HG03097 (cell line): Measurements from ENCODE around the gene FBL.
"Not testable (repeated sequence)": the region's sequence is repeated elsewhere in the genome, so short reads cannot be mapped to it uniquely, and the experiment has no call there.

Experiments used
- ATAC-seq: cut with Tn5 transposase; IDR thresholded peaks from one replicate; pipeline ENCODE4 v1.9.1; 2021; ENCODE audit not compliant: unreplicated experiment, low FRiP score

The FBL gene

GRCh38 chr19:39845933-39846677 is at the start of gene FBL:
TSS of gene FBL (minus strand) at chr19:39846379. CDS start at chr19:39846300, 79 bp downstream.
- peak; percentile 76 for ATAC-seq

GRCh38 chr19:39895096-39895495 is 48.9 kb upstream of the FBL start:
- ATAC-seq = not testable (repeated sequence)

DNA sequence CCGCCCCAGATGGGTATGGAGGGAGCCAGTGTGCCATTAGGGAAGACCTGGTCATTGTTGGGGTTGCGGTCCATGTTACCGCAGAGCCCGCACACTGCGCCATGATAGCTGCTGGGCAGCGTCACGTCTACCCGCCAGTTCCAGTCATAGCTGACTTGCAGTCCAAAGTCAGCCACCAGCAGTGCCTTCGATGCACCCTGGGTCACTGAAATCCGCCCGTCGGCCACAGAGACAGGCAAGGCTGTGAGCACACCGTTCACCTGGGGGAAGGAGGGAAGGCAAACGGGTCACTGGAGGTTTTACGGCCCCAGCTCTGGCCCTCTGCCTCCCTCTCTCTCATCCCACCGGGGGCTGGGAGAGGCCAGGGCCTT is 48.0 kb upstream of the FBL start:
- ATAC-seq = not testable (repeated sequence)

GRCh38 chr19:39893366-39894235 is 47.4 kb upstream of the FBL start:
- ATAC-seq = not testable (repeated sequence)

GRCh38 chr19:39892506-39892902 is 46.3 kb upstream of the FBL start:
- ATAC-seq = not testable (repeated sequence)

DNA sequence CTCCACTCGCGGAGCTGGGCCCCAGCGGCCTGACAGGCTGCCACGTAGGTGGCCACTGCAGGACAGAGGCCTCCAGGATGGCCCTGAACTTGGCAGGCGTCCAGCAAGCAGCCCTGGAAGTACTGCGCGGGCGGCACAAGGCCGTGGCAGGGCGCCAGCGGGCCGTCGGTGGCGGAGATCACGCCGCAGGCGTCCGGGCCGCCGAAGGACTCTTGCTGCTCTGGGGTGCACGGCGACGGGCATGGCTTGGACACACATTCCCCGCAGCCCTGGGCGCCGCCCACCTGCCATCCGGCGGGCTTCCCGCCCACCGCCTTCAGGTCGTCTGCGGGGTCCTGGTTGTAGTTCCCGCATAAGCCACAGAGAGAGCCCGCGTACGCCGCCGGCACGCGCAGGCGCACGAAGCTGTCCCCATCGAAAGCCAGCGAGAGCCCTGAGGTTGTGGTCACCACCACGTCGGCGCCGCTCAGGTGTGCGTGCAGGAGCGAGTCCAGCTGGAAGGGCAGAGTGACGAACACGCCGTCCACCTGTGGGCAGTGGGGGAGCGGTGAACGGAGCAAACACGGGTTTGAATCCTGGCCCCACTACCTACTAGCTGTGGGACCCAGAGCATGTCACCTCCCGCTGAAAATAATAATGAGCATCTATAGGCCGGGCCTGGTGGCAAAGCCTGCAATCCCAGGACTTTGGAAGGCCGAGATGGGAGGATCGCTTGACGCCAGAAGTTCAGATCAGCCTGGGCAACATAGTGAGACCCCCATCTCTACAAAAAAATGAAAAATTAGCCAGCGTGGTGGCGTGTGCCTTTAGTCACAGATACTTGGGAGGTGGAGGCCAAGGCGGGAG is 45.7 kb upstream of the FBL start:
- not testable (repeated sequence) for ATAC-seq

- no peak for ATAC-seq
Observed at GRCh38 chr19:39890755-39891551, 44.8 kb upstream of the FBL start.

- not testable (repeated sequence) for ATAC-seq
Observed at GRCh38 chr19:39889872-39890754, 43.9 kb upstream of the FBL start.

- ATAC-seq = not testable (repeated sequence)
Observed at GRCh38 chr19:39887456-39887951, 41.3 kb upstream of the FBL start.

- not testable (repeated sequence) for ATAC-seq
Observed at GRCh38 chr19:39885821-39886554, 39.8 kb upstream of the FBL start.

GRCh38 chr19:39884721-39885120 is 38.5 kb upstream of the FBL start:
- ATAC-seq = not testable (repeated sequence)

- not testable (repeated sequence) for ATAC-seq
Observed at GRCh38 chr19:39882645-39883044, 36.5 kb upstream of the FBL start.

DNA sequence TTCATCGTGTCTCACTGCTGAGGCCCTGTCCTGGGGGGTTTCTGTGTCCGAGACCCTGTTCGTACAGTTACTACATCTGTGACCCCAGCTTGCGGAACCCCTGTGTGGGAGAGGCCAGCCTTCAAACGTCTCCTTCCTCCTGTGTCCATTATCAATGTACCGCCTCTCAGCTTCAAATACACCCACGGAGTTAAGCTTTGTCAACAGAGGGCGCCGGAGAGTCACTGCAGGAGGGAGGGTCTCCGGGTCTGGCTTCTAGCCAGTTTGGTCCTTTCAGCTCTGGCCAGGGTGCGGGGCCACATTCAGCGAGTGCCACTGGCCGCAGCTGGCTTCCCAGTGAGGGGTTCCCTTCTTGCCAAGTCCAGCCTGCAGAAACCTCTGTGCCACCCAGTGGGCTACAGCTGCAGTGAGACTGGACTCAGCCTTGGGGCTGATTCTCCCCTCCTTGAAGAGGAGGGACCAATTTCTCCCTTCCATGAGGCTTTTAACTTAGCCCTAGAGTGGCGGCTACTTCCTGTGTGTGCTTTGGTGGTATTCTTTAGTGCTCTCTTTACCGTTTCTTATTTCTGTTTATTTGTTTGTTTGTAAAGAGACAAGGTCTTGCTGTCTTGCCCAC is 35.4 kb upstream of the FBL start:
- not testable (repeated sequence) for ATAC-seq

DNA sequence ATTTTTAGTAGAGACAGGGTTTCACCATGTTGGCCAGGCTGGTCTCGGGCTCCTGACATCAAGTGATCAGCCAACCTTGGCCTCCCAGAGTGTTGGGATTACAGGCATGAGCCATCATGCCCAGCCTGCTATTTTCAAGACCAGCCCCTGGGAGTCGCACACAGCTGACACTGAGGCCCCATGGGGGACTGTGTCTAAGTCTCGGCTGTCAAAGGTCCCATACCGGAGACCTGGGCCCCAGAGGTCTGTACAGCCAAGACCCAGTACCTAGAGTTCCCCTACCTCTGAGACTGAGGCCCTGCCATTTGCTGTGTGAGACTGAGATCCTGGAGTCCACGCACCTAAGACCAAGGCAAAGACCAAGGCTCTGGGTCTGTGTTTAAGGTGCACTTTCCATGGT is 34.1 kb upstream of the FBL start:
- not testable (repeated sequence) for ATAC-seq

GRCh38 chr19:39879796-39880195 is 33.6 kb upstream of the FBL start:
- not testable (repeated sequence) for ATAC-seq

GRCh38 chr19:39878866-39879265 is 32.7 kb upstream of the FBL start:
- ATAC-seq = not testable (repeated sequence)

- no peak for ATAC-seq
Observed at GRCh38 chr19:39878398-39878797, 32.2 kb upstream of the FBL start.

- ATAC-seq = not testable (repeated sequence)
Observed at GRCh38 chr19:39877982-39878381, 31.8 kb upstream of the FBL start.
